HCT116 (cell line): ENCODE measurements around the gene ZNF468. TPM values are rescaled to one million over a fixed set of nuclear protein-coding genes. Genes with fewer than 3 reads are reported as not detected.
"Not testable (repeated sequence)": the region's sequence is repeated elsewhere in the genome, so short reads cannot be mapped to it uniquely, and the experiment has no call there.

Experiments used
- ATAC-seq: fragments of 200-7000 bp; cut with Tn5 transposase; 2 replicates; pipeline ENCODE4 v1.9.1; 2020; ENCODE audit warnings: mild to moderate bottlenecking, moderate library complexity
- BruUV-seq: library from RNA; stranded (reverse); fragments of 400-500 nt; replicated peaks from 2 replicates; lab custom pipeline; 2021; lab: Mats Ljungman, UMichigan
- CTCF ChIA-PET: fragments of 300-600 bp; sonication (Branson Sonifier 250); formaldehyde crosslinking; loops from one replicate; lab custom pipeline; 2021; ENCODE audit warnings: antibody characterized with exemption; lab: Charles Lee
- POLR2A ChIA-PET: fragments of 300-600, 350-600 bp; sonication (Branson Sonifier 250); formaldehyde crosslinking; loops from one replicate; lab custom pipeline; 2021; ENCODE audit warnings: antibody characterized with exemption; lab: Charles Lee
- RAD21 ChIA-PET, 2 experiments: fragments of 300-600 bp; sonication (Branson Sonifier 250); formaldehyde crosslinking; loops; one replicate each; lab custom pipeline; 2023; ENCODE audit warnings: low total read pairs in 2 of 2; ENCODE audit not compliant: uncharacterized antibody in 2 of 2, unreplicated experiment in 2 of 2, low non-redundant PET in 1 of 2; lab: Charles Lee
- DNase-seq: peaks from one replicate; pipeline ENCODE4 v3.0.0-alpha.2; 2010; ENCODE audit warnings: low read depth, low spot score
- H2AFZ ChIP-seq: fragments of 200-600 bp; shearing (Covaris generic), sonication (generic); 2 replicates; pipeline ENCODE4 v1.6.1; 2017; ENCODE audit warnings: low read depth, mixed run types, mixed read lengths, antibody characterized with exemption, low read length; ENCODE audit not compliant: poor library complexity, severe bottlenecking
- H3K27ac ChIP-seq: 2 replicates; pipeline ENCODE4 v1.5.1; 2012; ENCODE audit warnings: low read depth, low read length
- H3K27me3 ChIP-seq: fragments of 200-600 bp; sonication (generic); 2 replicates; pipeline ENCODE4 v1.6.1; 2016; ENCODE audit warnings: mixed run types, low read length, mixed read lengths; ENCODE audit not compliant: insufficient read depth
- H3K36me3 ChIP-seq, 2 experiments: fragments of 200-500 bp in 1 of 2; fragments of 200-600 bp in 1 of 2; sonication (Bioruptor generic) in 1 of 2; sonication (generic) in 1 of 2; 2 replicates each; pipeline versions ENCODE4 v1.5.1 to v1.6.1; 2014 to 2016; ENCODE audit warnings: low read length in 2 of 2, inconsistent platforms in 1 of 2, mixed read lengths in 1 of 2, mixed run types in 1 of 2; ENCODE audit not compliant: insufficient read depth in 2 of 2, control insufficient read depth in 1 of 2
- H3K4me1 ChIP-seq, 2 experiments: fragments of 200-600 bp in 1 of 2; sonication (generic) in 1 of 2; 2 replicates each; pipeline versions ENCODE4 v1.5.1 to v1.6.1; 2012 to 2017; ENCODE audit warnings: low read length in 2 of 2, inconsistent platforms in 1 of 2, mild to moderate bottlenecking in 1 of 2, mixed read lengths in 1 of 2, mixed run types in 1 of 2, moderate library complexity in 1 of 2; ENCODE audit not compliant: insufficient read depth in 2 of 2, control insufficient read depth in 1 of 2
- H3K4me2 ChIP-seq: fragments of 200-600 bp; sonication (generic); 2 replicates; pipeline ENCODE4 v1.6.1; 2017; ENCODE audit warnings: mixed run types, low read length, mixed read lengths
- H3K4me3 ChIP-seq, 2 experiments: fragments of 200-600 bp in 1 of 2; sonication (generic) in 1 of 2; replicated peaks in 1 of 2; 2 replicates each; pipeline ENCODE4 v1.5.1; 2011 to 2016; ENCODE audit warnings: low read length in 2 of 2, control low read depth in 1 of 2, low read depth in 1 of 2, mild to moderate bottlenecking in 1 of 2, mixed read lengths in 1 of 2, mixed run types in 1 of 2
- H3K79me2 ChIP-seq: fragments of 200-600 bp; sonication (generic); 2 replicates; pipeline ENCODE4 v1.6.1; 2017; ENCODE audit warnings: mild to moderate bottlenecking, mixed run types, low read length, moderate library complexity, mixed read lengths; ENCODE audit not compliant: insufficient read depth
- H3K9ac ChIP-seq: fragments of 200-600 bp; sonication (generic); 2 replicates; pipeline ENCODE4 v1.6.1; 2016; ENCODE audit warnings: low read length, mixed read lengths
- H3K9me2 ChIP-seq: fragments of 200-600 bp; sonication (generic), shearing (Covaris generic); 2 replicates; pipeline ENCODE4 v1.6.1; 2017; ENCODE audit warnings: mixed run types, mild to moderate bottlenecking, moderate library complexity; ENCODE audit not compliant: insufficient read depth
- H3K9me3 ChIP-seq, 2 experiments: fragments of 200-500 bp in 1 of 2; fragments of 200-600 bp in 1 of 2; sonication (Bioruptor generic) in 1 of 2; sonication (generic) in 1 of 2; 2 replicates each; pipeline ENCODE4 v1.6.1; 2014 to 2017; ENCODE audit warnings: low read length in 2 of 2, mixed read lengths in 2 of 2, inconsistent platforms in 1 of 2, low read depth in 1 of 2, mild to moderate bottlenecking in 1 of 2, mixed run types in 1 of 2, moderate library complexity in 1 of 2; ENCODE audit not compliant: control insufficient read depth in 1 of 2, insufficient read depth in 1 of 2
- H4K20me1 ChIP-seq: fragments of 200-600 bp; sonication (generic), shearing (Covaris generic); 2 replicates; pipeline ENCODE4 v1.6.1; 2017; ENCODE audit warnings: mixed run types, mild to moderate bottlenecking, moderate library complexity; ENCODE audit not compliant: insufficient read depth
- intact Hi-C: fragments of 100-400 bp; cut with micrococcal nuclease; formaldehyde crosslinking; loops from 2 replicates; pipeline ENCODE4 v1.10.0; 2022
- total RNA-seq: library from RNA; stranded (reverse); gene quantifications from one replicate; pipeline ENCODE4 v1.2.1, GENCODE V29; 2021; ENCODE audit not compliant: unreplicated experiment

The ZNF468 gene
- total RNA-seq, 1 experiment from 2014 or later: 12.3 TPM

DNA sequence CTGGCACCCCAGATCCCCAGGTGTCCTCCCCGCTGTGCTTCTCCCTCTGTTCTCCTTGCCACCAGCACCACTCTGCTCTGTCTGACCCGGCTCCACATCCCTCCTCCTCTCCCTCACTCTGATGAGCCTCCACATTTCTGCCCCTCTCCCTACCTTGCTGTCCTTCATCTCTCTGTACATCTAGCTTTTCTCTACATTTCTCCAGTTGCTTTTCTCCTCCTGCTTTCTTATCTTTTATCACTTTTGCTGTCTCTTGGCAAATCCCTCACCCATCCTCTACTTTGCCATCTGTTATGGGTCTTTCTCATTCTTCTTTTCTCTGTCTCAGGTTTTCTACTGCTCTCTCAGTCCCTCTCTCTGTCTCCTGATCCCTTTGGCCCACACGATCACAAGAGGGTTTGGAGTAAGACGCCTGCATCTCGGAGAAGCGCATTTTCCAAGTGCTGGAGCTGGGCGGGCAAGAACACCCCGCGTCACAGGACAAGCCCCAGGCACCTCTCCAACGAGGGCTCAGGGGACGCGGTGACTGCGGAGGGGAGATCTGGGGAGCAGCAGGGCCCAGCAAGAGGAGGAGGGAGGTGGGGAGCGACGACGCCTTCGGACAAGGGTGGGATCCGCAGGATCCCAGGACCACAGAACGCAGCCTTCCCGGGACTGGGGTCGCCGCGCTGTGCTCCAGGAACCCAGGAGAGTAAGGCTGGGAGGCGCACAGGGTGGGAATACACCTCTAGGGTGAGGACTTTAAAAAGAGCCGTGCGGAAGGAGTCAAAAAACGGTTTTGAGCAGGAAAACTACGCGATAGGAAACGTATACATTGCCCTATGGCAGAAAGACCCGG lies 660 bp downstream of the ZNF468 start:
- POLR2A ChIA-PET, H2AFZ ChIP-seq, CTCF ChIA-PET, H3K79me2 ChIP-seq, RAD21 ChIA-PET, H4K20me1 ChIP-seq, H3K4me1 ChIP-seq, DNase-seq, H3K9me2 ChIP-seq, H3K9me3 ChIP-seq, H3K27ac ChIP-seq, H3K27me3 ChIP-seq: not testable (repeated sequence)
- ATAC-seq: peak; percentile 50
- intact Hi-C loops: loop anchor here (2.0 kb wide), 1 partner anchor 36 kb away; the partner anchor contains the start of gene ZNF28
- Histone ChIP-seq H3K9ac (peak overlapping the region; percentile 64), H3K4me3 (peak overlapping the region; percentile 65 to 68), H3K4me2 (peak overlapping the region; percentile 67), H3K36me3 (peaks cover 11 to 12% of the 10 kb centered on the region in 2 experiments; a peak in 3 of 4 replicates)
- TSS peak; percentile 59 for BruUV-seq

DNA sequence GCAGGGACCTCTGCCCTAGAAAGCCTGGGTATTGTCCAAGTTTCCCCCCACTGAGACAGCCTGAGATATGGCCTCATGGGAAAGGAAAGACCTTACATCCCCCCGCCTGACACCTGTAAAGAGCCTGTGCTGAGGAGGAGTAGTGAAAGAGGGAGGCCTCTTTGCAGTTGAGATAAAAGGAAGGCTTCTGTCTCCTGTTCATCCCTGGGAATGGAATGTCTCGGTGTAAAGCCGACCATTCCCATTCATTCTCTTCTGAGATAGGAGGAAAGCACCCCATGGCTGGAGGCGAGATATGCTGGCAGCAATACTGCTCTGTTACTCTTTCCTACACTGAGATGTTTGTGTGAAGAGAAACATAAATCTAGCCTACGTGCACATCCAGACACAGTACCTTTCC lies 10.1 kb downstream of the ZNF468 start:
- H3K27me3 ChIP-seq, POLR2A ChIA-PET, H3K4me2 ChIP-seq, DNase-seq, H3K9ac ChIP-seq, H3K4me3 ChIP-seq, RAD21 ChIA-PET, BruUV-seq, H3K9me2 ChIP-seq, H3K79me2 ChIP-seq, H2AFZ ChIP-seq, H4K20me1 ChIP-seq, CTCF ChIA-PET, intact Hi-C loops, H3K27ac ChIP-seq, ATAC-seq, H3K4me1 ChIP-seq: not testable (repeated sequence)
- Histone ChIP-seq H3K36me3 (peaks cover 28 to 58% of the 10 kb centered on the region in 2 experiments), H3K9me3 (peaks cover 0 to 19% of the 10 kb centered on the region in 2 experiments; a peak in 2 of 4 replicates)
